ENCODE measurements around the gene CD36. TPM values are rescaled to one million over a fixed set of nuclear protein-coding genes. Genes with fewer than 3 reads are reported as not detected.

CD36 gene
- total RNA-seq (2021) (0.39 and 0.83 TPM in 2 replicates), Bru-seq, nascent RNA (percentile 18 among the genes with signal in this experiment), BruChase-seq, experiment 1, labeled RNA remaining after a 2-hour chase (percentile 17 among the genes with signal in this experiment), BruChase-seq, experiment 2, labeled RNA remaining after a 6-hour chase (percentile 17 among the genes with signal in this experiment)
- long read RNA-seq = 0 reads

- Histone ChIP-seq H3K9me3 (ENCODE audit: low read depth, low read length, poor library complexity, severe bottlenecking) (no peaks in the 10 kb centered on the region), H3K36me3 (ENCODE audit: insufficient read depth, low read length, poor library complexity, severe bottlenecking) (no peaks in the 10 kb centered on the region), H3K27ac (ENCODE audit: low read depth, low read length, poor library complexity, severe bottlenecking) (no peak within 1 kb of the TSS), H3K4me3 (ENCODE audit: low read depth, low read length, poor library complexity, severe bottlenecking) (no peak within 1 kb of the TSS), H3K4me1 (ENCODE audit: insufficient read depth, low read length, poor library complexity, severe bottlenecking) (peaks cover 31% of the 10 kb centered on the region), H3K27me3 (replicated peaks; ENCODE audit: insufficient read depth, low read depth, low read length, poor library complexity) (no peaks in the 10 kb centered on the region)
- no peak for DNase-seq (ENCODE audit: low spot score)
- no TSS peak for BruUV-seq (replicated peaks)
- CTCF ChIA-PET = no interaction called here
- intact Hi-C loops (cut with micrococcal nuclease; ENCODE audit: unreplicated experiment) = no loop called here
- POLR2A ChIA-PET (ENCODE audit: low non-redundant PET) = no interaction called here
- TF ChIP-seq EZH2 (IDR thresholded peaks at IDR 0.05; ENCODE audit: borderline replicate concordance, low read depth, low read length, poor library complexity, severe bottlenecking) (no peak), CTCF (conservative IDR thresholded peaks at IDR 0.05; ENCODE audit: low read depth, low read length) (no peak)
These were observed at the start of gene CD36 for GRCh38 chr7:80637911-80638765. Gene CD36 (plus strand): TSS chr7:80638642. CDS start chr7:80646741, 8,099 bp downstream.

DNA sequence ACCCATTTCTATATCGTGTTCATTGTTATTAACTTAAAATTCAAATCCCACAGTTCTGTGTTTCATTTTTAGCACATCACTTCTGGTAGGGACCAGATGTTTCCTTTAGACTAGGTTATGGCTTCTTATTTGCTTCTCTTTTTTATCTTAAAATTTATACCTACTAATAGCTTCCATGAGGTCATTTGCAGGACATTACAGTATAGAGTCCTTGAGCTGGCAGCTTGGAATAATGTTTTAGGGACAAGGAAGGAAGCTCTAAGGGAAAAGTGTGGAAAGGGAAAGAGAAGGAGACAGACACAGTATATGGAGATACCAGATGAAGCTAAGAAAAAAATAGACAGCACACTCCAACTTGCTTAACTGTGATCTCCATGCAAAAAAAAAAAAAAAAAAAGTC, 48.8 kb upstream of the CD36 start:
- no peak for TF ChIP-seq CTCF (conservative IDR thresholded peaks at IDR 0.05; ENCODE audit: low read depth, low read length)
- no peak for TF ChIP-seq EZH2 (IDR thresholded peaks at IDR 0.05; ENCODE audit: borderline replicate concordance, low read depth, low read length, poor library complexity, severe bottlenecking)
- peaks cover 4% of the 10 kb centered on the region for H3K4me1 ChIP-seq (ENCODE audit: insufficient read depth, low read length, poor library complexity, severe bottlenecking)
- CTCF ChIA-PET = no interaction called here
- no TSS peak for BruUV-seq (replicated peaks)
- no peaks in the 10 kb centered on the region for H3K27me3 ChIP-seq (replicated peaks; ENCODE audit: insufficient read depth, low read depth, low read length, poor library complexity)
- no peak overlapping the region for H3K4me3 ChIP-seq (ENCODE audit: low read depth, low read length, poor library complexity, severe bottlenecking)
- intact Hi-C loops (cut with micrococcal nuclease; ENCODE audit: unreplicated experiment) = no loop called here
- DNase-seq (ENCODE audit: low spot score) = no peak
- no peaks in the 10 kb centered on the region for H3K36me3 ChIP-seq (ENCODE audit: insufficient read depth, low read length, poor library complexity, severe bottlenecking)
- H3K9me3 ChIP-seq (ENCODE audit: low read depth, low read length, poor library complexity, severe bottlenecking) = no peaks in the 10 kb centered on the region
- no peak overlapping the region for H3K27ac ChIP-seq (ENCODE audit: low read depth, low read length, poor library complexity, severe bottlenecking)
- POLR2A ChIA-PET (ENCODE audit: low non-redundant PET) = no interaction called here

DNA sequence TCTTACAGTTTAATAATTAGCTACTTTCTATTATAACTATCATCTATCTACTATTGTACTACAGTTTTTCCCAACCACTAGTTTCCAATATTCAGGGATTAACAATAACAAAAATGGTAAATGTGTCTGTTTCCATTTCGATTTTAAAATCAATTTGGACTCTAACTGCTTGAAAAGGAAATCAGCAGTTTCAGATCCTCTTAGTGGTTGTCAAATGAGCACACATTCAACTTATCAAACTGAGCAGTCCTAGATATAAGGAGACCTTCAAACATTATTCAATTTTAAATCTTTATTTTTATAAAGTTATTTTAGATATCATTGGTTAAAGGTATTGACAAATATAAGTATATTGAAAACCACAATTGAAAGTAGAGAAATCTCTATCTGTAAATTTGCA, 46.8 kb upstream of the CD36 start:
- Histone ChIP-seq H3K27ac (ENCODE audit: low read depth, low read length, poor library complexity, severe bottlenecking) (no peak overlapping the region), H3K4me3 (ENCODE audit: low read depth, low read length, poor library complexity, severe bottlenecking) (no peak overlapping the region), H3K27me3 (replicated peaks; ENCODE audit: insufficient read depth, low read depth, low read length, poor library complexity) (no peaks in the 10 kb centered on the region), H3K36me3 (ENCODE audit: insufficient read depth, low read length, poor library complexity, severe bottlenecking) (no peaks in the 10 kb centered on the region), H3K9me3 (ENCODE audit: low read depth, low read length, poor library complexity, severe bottlenecking) (no peaks in the 10 kb centered on the region), H3K4me1 (ENCODE audit: insufficient read depth, low read length, poor library complexity, severe bottlenecking) (peaks cover 4% of the 10 kb centered on the region)
- intact Hi-C loops (cut with micrococcal nuclease; ENCODE audit: unreplicated experiment) = no loop called here
- ChIA-PET CTCF (no interaction called here), POLR2A (ENCODE audit: low non-redundant PET) (no interaction called here)
- no TSS peak for BruUV-seq (replicated peaks)
- TF ChIP-seq CTCF (conservative IDR thresholded peaks at IDR 0.05; ENCODE audit: low read depth, low read length) = no peak
- no peak for TF ChIP-seq EZH2 (IDR thresholded peaks at IDR 0.05; ENCODE audit: borderline replicate concordance, low read depth, low read length, poor library complexity, severe bottlenecking)
- DNase-seq (ENCODE audit: low spot score) = no peak
